ENCODE measurements around the gene MCM9. TPM values are rescaled to one million over a fixed set of nuclear protein-coding genes. Genes with fewer than 3 reads are reported as not detected.
"Not testable (repeated sequence)": the region's sequence is repeated elsewhere in the genome, so short reads cannot be mapped to it uniquely, and the experiment has no call there.

The MCM9 gene
- total RNA-seq, 1 experiment from 2014 or later, result 14.9 TPM

- DNase-seq (ENCODE audit: low spot score) (no peak), ATAC-seq (no peak)
- H3K9me3 Mint-ChIP-seq, result peaks cover 24% of the 10 kb centered on the region
- peaks cover 5% of the 10 kb centered on the region; the same call in 1 of the 2 replicates for H3K4me1 Mint-ChIP-seq
- no peak overlapping the region for H3K4me3 Mint-ChIP-seq
- ChIA-PET CTCF (no interaction called here), POLR2A (no interaction called here)
- H3K27ac Mint-ChIP-seq, result no peak overlapping the region
- no peaks in the 10 kb centered on the region for H3K27me3 Mint-ChIP-seq (ENCODE audit: low read depth)
- TF ChIP-seq GABPB1 (CRISPR knock-in tag; IDR thresholded peaks at IDR 0.05) (0 out of 2 replicates have a peak, but pooled peaks have one; percentile 42), ATF3 (CRISPR knock-in tag; conservative IDR thresholded peaks at IDR 0.05) (no peak)
- H3K36me3 Mint-ChIP-seq, result no peaks in the 10 kb centered on the region
Measured at GRCh38 chr6:118869894-118870589, 64.9 kb downstream of the MCM9 start.

GRCh38 chr6:118869350-118869749 is 65.6 kb downstream of the MCM9 start:
- no peak for ATAC-seq
- Mint-ChIP-seq H3K27ac (no peak overlapping the region), H3K4me3 (no peak overlapping the region), H3K27me3 (ENCODE audit: low read depth) (no peaks in the 10 kb centered on the region), H3K36me3 (no peaks in the 10 kb centered on the region), H3K9me3 (peaks cover 24% of the 10 kb centered on the region), H3K4me1 (peaks cover 6% of the 10 kb centered on the region; the same call in 1 of the 2 replicates)
- CTCF ChIA-PET, result no interaction called here
- no peak for DNase-seq (ENCODE audit: low spot score)
- no peak for TF ChIP-seq RORB (CRISPR knock-in tag; IDR thresholded peaks at IDR 0.05)
- TF ChIP-seq SMAD3 (CRISPR knock-in tag; IDR thresholded peaks at IDR 0.05; ENCODE audit: borderline replicate concordance), result no peak
- no peak for TF ChIP-seq NFE2L1 (CRISPR knock-in tag; IDR thresholded peaks at IDR 0.05)
- TF ChIP-seq NR2C2 (CRISPR knock-in tag; IDR thresholded peaks at IDR 0.05), result no peak
- TF ChIP-seq, protein P1, sequence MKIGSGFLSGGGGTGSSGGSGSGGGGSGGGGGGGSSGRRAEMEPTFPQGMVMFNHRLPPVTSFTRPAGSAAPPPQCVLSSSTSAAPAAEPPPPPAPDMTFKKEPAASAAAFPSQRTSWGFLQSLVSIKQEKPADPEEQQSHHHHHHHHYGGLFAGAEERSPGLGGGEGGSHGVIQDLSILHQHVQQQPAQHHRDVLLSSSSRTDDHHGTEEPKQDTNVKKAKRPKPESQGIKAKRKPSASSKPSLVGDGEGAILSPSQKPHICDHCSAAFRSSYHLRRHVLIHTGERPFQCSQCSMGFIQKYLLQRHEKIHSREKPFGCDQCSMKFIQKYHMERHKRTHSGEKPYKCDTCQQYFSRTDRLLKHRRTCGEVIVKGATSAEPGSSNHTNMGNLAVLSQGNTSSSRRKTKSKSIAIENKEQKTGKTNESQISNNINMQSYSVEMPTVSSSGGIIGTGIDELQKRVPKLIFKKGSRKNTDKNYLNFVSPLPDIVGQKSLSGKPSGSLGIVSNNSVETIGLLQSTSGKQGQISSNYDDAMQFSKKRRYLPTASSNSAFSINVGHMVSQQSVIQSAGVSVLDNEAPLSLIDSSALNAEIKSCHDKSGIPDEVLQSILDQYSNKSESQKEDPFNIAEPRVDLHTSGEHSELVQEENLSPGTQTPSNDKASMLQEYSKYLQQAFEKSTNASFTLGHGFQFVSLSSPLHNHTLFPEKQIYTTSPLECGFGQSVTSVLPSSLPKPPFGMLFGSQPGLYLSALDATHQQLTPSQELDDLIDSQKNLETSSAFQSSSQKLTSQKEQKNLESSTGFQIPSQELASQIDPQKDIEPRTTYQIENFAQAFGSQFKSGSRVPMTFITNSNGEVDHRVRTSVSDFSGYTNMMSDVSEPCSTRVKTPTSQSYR (CRISPR knock-in tag; IDR thresholded peaks at IDR 0.05), result no peak
- no peak for TF ChIP-seq USF1 (CRISPR knock-in tag; IDR thresholded peaks at IDR 0.05)
- no peak for TF ChIP-seq E2F1 (CRISPR knock-in tag; IDR thresholded peaks at IDR 0.05)
- no peak for TF ChIP-seq ZNF317 (CRISPR knock-in tag; IDR thresholded peaks at IDR 0.05; ENCODE audit: borderline replicate concordance, low read depth)
- POLR2A ChIA-PET, result no interaction called here

GRCh38 chr6:118868901-118869300 is 66.1 kb downstream of the MCM9 start:
- ATAC-seq, result not testable (repeated sequence)

DNA sequence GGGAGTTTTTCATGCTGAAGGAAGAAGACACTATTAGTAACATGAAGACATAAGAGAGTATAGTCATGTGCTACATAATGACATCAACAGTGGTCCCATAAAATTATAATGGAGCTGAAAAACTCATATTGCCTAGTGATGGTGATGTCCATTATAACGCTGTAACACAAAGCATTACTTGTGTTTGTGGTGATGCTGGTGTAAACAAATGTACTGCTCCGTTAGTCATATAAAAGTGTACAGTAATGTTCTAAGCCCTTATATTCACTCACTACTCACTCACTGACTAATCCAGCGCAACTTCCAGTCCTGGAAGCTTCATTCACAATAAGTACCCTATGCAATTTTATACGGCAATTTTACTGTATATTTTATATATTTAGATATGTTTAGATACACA is 67.8 kb downstream of the MCM9 start:
- peaks cover 7% of the 10 kb centered on the region for H3K36me3 Mint-ChIP-seq
- CTCF ChIA-PET, result no interaction called here
- no peak overlapping the region for H3K4me3 Mint-ChIP-seq
- peaks cover 35% of the 10 kb centered on the region for H3K9me3 Mint-ChIP-seq
- no peak overlapping the region for H3K27ac Mint-ChIP-seq
- POLR2A ChIA-PET, result no interaction called here
- H3K27me3 Mint-ChIP-seq (ENCODE audit: low read depth), result no peaks in the 10 kb centered on the region
- ATAC-seq (no peak), DNase-seq (ENCODE audit: low spot score) (no peak)
- peaks cover 4% of the 10 kb centered on the region; the same call in 1 of the 2 replicates for H3K4me1 Mint-ChIP-seq
- TF ChIP-seq FOXJ3 (CRISPR knock-in tag; IDR thresholded peaks at IDR 0.05; ENCODE audit: borderline replicate concordance), result no peak
- no peak for TF ChIP-seq ZNF425 (CRISPR knock-in tag; conservative IDR thresholded peaks at IDR 0.05)
- TF ChIP-seq ERG (CRISPR knock-in tag; IDR thresholded peaks at IDR 0.05), result no peak
- no peak for TF ChIP-seq ZSCAN18 (CRISPR knock-in tag; IDR thresholded peaks at IDR 0.05)
- no peak for TF ChIP-seq ATF3 (CRISPR knock-in tag; conservative IDR thresholded peaks at IDR 0.05)
- TF ChIP-seq ZBTB21 (CRISPR knock-in tag; IDR thresholded peaks at IDR 0.05; ENCODE audit: borderline replicate concordance), result no peak
- no peak for TF ChIP-seq JUN (CRISPR knock-in tag; IDR thresholded peaks at IDR 0.05)
- no peak for TF ChIP-seq ATF1 (CRISPR knock-in tag; IDR thresholded peaks at IDR 0.05)
- TF ChIP-seq ZNF317 (CRISPR knock-in tag; IDR thresholded peaks at IDR 0.05; ENCODE audit: borderline replicate concordance, low read depth), result no peak

More at GRCh38 chr6:118868901-118869300, 66.1 kb downstream of the MCM9 start:
- H3K27me3 Mint-ChIP-seq (ENCODE audit: low read depth); H3K36me3 Mint-ChIP-seq; CTCF ChIA-PET; H3K4me3 Mint-ChIP-seq; H3K4me1 Mint-ChIP-seq; DNase-seq (ENCODE audit: low spot score); H3K27ac Mint-ChIP-seq; POLR2A ChIA-PET: not testable (repeated sequence)
- peaks cover 24% of the 10 kb centered on the region for H3K9me3 Mint-ChIP-seq

Measured in WTC11 (cell line).